Osteocyte (in vitro differentiated cells): ENCODE measurements around the gene TBC1D16. TPM values are rescaled to one million over a fixed set of nuclear protein-coding genes. Genes with fewer than 3 reads are reported as not detected.

Experiments
- DNase-seq: peaks from one replicate; pipeline ENCODE4 v3.0.0; 2021; ENCODE audit warnings: mixed read lengths; ENCODE audit not compliant: unreplicated experiment; ENCODE audit errors: extremely low spot score
- H3K27ac Mint-ChIP-seq: one replicate; pipeline ENCODE4 v1.8.0; 2021; ENCODE audit warnings: mild to moderate bottlenecking, mixed read lengths; ENCODE audit not compliant: unreplicated experiment
- H3K27me3 Mint-ChIP-seq: one replicate; pipeline ENCODE4 v1.8.0; 2021; ENCODE audit warnings: mixed read lengths; ENCODE audit not compliant: unreplicated experiment
- H3K36me3 Mint-ChIP-seq: one replicate; pipeline ENCODE4 v1.8.0; 2021; ENCODE audit warnings: mixed read lengths; ENCODE audit not compliant: unreplicated experiment
- H3K4me1 Mint-ChIP-seq: one replicate; pipeline ENCODE4 v1.8.0; 2021; ENCODE audit warnings: mixed read lengths; ENCODE audit not compliant: unreplicated experiment
- H3K4me3 Mint-ChIP-seq: one replicate; pipeline ENCODE4 v1.8.0; 2021; ENCODE audit warnings: mild to moderate bottlenecking, moderate library complexity, mixed read lengths; ENCODE audit not compliant: unreplicated experiment
- H3K9me3 Mint-ChIP-seq: one replicate; pipeline ENCODE4 v1.8.0; 2021; ENCODE audit warnings: mixed read lengths; ENCODE audit not compliant: unreplicated experiment
- total RNA-seq: library from RNA; stranded (reverse); gene quantifications from 2 replicates; pipeline ENCODE4 v1.2.1, GENCODE V29; 2021
- TF ChIP-seq, protein P1 (sequence below): fragments of 200-600 bp; sonication (generic); IDR thresholded peaks from 2 replicates; pipeline ENCODE4 v1.5.0; 2021; ENCODE audit warnings: antibody characterized with exemption, mild to moderate bottlenecking, moderate library complexity

Gene TBC1D16
- total RNA-seq, 1 donor from 2014 or later: 45.9 TPM

DNA sequence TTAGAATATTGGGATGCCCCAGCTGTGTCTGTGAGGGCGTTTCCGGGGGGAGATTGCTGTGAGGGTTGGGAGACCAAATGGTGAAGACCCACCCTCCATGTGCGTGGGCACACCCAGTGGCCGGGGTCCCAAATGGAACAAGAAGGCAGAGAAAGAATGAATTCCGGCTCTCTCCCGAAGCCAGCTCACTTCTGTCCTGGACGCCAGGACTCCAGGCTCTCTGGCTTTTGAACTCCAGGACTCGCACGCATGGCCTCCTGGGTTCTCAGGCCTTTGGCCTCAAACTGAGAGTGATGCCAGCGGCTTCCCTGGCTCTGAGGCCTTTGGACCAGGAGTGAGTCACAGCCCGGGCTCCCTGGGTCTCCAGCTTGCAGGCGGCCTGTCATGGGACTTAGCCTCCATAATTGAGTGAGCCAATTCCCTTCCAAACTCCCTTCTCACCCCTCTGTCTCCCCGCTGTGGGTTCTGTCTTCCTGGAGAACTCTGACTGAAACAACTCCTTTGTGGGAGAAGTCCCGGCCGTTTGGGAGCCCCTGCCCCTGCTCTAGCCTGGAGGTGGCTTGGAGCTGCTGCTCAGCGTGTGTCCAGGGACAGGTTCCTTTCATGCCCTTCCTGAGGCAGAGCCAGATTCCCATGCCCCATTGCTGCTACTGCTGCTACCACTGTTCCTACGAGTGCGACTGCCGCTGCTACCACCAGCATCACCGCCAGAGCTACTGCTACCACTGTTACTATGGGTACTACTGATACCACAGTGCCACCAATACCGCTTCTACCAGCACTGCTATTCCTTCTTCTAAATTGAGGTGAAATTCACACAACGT is 146.6 kb downstream of the TBC1D16 start:
- Mint-ChIP-seq H3K4me3 (no peak overlapping the region), H3K36me3 (no peaks in the 10 kb centered on the region), H3K9me3 (no peaks in the 10 kb centered on the region), H3K4me1 (no peaks in the 10 kb centered on the region), H3K27me3 (peaks cover 46% of the 10 kb centered on the region), H3K27ac (no peak overlapping the region)
- TF ChIP-seq, protein P1, sequence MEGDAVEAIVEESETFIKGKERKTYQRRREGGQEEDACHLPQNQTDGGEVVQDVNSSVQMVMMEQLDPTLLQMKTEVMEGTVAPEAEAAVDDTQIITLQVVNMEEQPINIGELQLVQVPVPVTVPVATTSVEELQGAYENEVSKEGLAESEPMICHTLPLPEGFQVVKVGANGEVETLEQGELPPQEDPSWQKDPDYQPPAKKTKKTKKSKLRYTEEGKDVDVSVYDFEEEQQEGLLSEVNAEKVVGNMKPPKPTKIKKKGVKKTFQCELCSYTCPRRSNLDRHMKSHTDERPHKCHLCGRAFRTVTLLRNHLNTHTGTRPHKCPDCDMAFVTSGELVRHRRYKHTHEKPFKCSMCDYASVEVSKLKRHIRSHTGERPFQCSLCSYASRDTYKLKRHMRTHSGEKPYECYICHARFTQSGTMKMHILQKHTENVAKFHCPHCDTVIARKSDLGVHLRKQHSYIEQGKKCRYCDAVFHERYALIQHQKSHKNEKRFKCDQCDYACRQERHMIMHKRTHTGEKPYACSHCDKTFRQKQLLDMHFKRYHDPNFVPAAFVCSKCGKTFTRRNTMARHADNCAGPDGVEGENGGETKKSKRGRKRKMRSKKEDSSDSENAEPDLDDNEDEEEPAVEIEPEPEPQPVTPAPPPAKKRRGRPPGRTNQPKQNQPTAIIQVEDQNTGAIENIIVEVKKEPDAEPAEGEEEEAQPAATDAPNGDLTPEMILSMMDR: no peak
- DNase-seq: no peak

DNA sequence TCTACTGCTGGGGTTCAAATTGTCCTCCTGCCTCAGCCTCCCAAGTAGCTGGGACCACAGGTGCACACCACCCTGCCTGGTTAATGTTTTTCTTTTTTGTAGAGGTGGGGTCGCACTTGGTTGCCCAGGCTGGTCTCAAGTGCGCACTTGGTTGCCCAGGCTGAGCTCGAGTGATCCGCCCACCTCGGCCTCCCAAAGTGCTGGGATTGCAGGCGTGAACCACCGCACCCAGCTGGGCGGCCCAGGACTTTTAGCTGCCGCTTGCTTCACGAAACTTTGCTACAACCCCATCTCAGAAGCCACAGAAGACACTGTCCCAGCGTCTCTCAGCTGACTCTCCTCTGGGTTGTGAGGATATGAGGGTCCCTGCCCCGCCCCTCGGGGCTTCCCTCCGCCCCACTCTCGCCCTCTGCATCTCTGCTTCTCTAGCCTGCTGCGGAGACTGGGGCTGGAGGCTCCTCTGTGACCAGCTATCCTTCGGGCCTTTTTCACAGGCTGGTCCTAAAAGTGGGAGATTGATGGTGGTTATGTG is 147.6 kb downstream of the TBC1D16 start:
- Mint-ChIP-seq H3K4me3 (no peak overlapping the region), H3K27me3 (peaks cover 55% of the 10 kb centered on the region)

DNA sequence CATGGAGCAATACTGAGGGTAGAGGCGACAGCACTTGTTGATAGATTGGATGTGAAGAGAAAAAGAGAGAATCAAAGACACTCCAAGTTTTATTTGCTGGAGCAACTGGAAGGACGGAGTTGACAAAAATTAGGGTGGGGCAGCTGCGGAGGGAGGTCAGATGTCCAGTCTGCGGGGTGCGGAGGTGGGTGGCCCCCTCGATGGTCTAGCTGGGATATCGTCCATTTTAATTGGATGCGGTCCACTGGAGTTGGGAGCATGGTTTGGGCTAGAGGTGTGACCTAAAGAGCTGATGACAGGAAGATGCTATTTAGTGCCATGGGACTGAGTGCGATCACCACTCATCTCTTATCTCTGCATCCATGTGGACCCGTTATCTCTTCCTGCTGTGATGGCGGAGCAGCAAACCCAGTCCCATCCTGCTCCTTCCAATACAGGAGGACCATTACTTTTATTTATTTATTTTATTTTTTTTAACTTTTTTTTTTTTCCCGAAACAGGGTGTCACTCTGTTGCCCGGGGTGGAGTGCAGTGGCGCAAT is 148.2 kb downstream of the TBC1D16 start:
- Mint-ChIP-seq H3K4me1 (no peaks in the 10 kb centered on the region), H3K4me3 (no peak overlapping the region), H3K36me3 (no peaks in the 10 kb centered on the region), H3K27ac (no peak overlapping the region), H3K27me3 (peaks cover 60% of the 10 kb centered on the region), H3K9me3 (no peaks in the 10 kb centered on the region)
- TF ChIP-seq, protein P1: no peak
- DNase-seq: no peak

More for the DNA sequence above, 147.6 kb downstream of the TBC1D16 start:
- no peak overlapping the region for H3K27ac Mint-ChIP-seq
- H3K9me3 Mint-ChIP-seq: no peaks in the 10 kb centered on the region
- TF ChIP-seq, protein P1: no peak
- H3K36me3 Mint-ChIP-seq: no peaks in the 10 kb centered on the region
- H3K4me1 Mint-ChIP-seq: no peaks in the 10 kb centered on the region
- DNase-seq: no peak

DNA sequence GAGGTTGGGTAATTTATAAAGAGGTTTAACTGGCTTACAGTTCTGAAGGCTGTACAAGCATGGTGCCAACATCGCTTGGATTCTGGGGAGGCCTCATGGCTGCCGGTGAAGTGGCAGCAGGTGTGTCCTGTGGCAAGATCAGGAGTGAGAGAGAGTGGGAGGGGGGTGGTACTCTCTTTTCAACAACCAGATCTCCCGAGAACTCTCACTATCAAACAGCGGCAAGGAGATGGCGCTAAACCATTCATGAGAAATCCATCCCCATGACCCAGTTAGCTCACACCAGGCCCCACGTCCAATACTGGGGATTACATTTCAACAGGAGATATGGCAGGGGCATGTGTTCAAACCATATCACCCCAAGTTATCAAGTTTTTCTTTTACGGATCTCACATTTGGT is 152.5 kb downstream of the TBC1D16 start:
- no peaks in the 10 kb centered on the region for H3K4me1 Mint-ChIP-seq
- no peak overlapping the region for H3K4me3 Mint-ChIP-seq
- no peak overlapping the region for H3K27ac Mint-ChIP-seq
- H3K27me3 Mint-ChIP-seq: peaks cover 61% of the 10 kb centered on the region
- no peaks in the 10 kb centered on the region for H3K36me3 Mint-ChIP-seq
- no peaks in the 10 kb centered on the region for H3K9me3 Mint-ChIP-seq
- TF ChIP-seq, protein P1: no peak
- no peak for DNase-seq

Other genes starting within 250 kb of the TBC1D16 start
- 5.4 and 6.3 TPM in 2 replicates for gene CBX8, start 238.8 kb downstream of the TBC1D16 start, total RNA-seq
- 21.4 and 23.2 TPM in 2 replicates for gene CBX4, start 196.4 kb downstream of the TBC1D16 start, total RNA-seq
- gene CCDC40, start 770 bp upstream of the TBC1D16 start, total RNA-seq: 9.5 and 10.5 TPM in 2 replicates
- 64.7 and 68.7 TPM in 2 replicates for gene GAA, start 65.7 kb upstream of the TBC1D16 start, total RNA-seq
- 85.7 and 86.6 TPM in 2 replicates for gene EIF4A3, start 111.3 kb upstream of the TBC1D16 start, total RNA-seq
- gene CARD14, start 134.2 kb upstream of the TBC1D16 start, total RNA-seq: 0.10 and 0.16 TPM in 2 replicates
- gene SGSH, start 184.5 kb upstream of the TBC1D16 start, total RNA-seq: 67.2 and 71.0 TPM in 2 replicates
- gene SLC26A11, start 184.6 kb upstream of the TBC1D16 start, total RNA-seq: 30.1 and 34.7 TPM in 2 replicates
- gene RNF213, start 225.0 kb upstream of the TBC1D16 start, total RNA-seq: 106 and 131 TPM in 2 replicates